GM12878 (cell line): ENCODE measurements around the gene TMEM98. TPM values are rescaled to one million over a fixed set of nuclear protein-coding genes. Genes with fewer than 3 reads are reported as not detected.
A peak's percentile ranks its signal among the peaks of the same experiment; 100 is the strongest.

Source experiments
- ATAC-seq: fragments of 200-7000 bp; cut with Tn5 transposase; 3 replicates; pipeline ENCODE4 v1.9.1; 2020; ENCODE audit warnings: mild to moderate bottlenecking, moderate library complexity
- BruUV-seq: library from RNA; stranded (reverse); fragments of 400-500 nt; replicated peaks from 2 replicates; lab custom pipeline; 2021; lab: Mats Ljungman, UMichigan
- CTCF ChIA-PET: fragments of 300-600 bp; sonication (Branson Sonifier 250); formaldehyde crosslinking; extraction: SDS; loops from one replicate; lab custom pipeline; 2021; ENCODE audit warnings: inconsistent platforms; lab: Yijun Ruan, JAX
- POLR2A ChIA-PET: fragments of 350-600 bp; formaldehyde crosslinking; extraction: SDS; loops from one replicate; lab custom pipeline; 2021; ENCODE audit warnings: inconsistent platforms; lab: Charles Lee
- RAD21 ChIA-PET: fragments of 300-600 bp; sonication (Branson Sonifier 250); formaldehyde crosslinking; loops from one replicate; lab custom pipeline; 2023; ENCODE audit warnings: antibody characterized with exemption; ENCODE audit not compliant: unreplicated experiment; lab: Charles Lee
- SMC1A ChIA-PET: fragments of 300-600 bp; sonication (Branson Sonifier 250); formaldehyde crosslinking; loops from one replicate; lab custom pipeline; 2023; ENCODE audit not compliant: unreplicated experiment, uncharacterized antibody; lab: Charles Lee
- DNase-seq: peaks from one replicate; pipeline ENCODE4 v3.0.0-alpha.2; 2011; ENCODE audit warnings: low read depth, low spot score
- FAIRE-seq: peaks from 3 replicates; lab custom pipeline; 2011; peaks lifted over from hg19 to GRCh38; lab: Jason Lieb, UNC
- H2AFZ ChIP-seq: 2 replicates; pipeline ENCODE4 v1.6.0; 2011; ENCODE audit warnings: low read depth, low read length, control low read depth; ENCODE audit not compliant: control insufficient read depth
- H3K27ac ChIP-seq: 2 replicates; pipeline ENCODE4 v1.5.1; 2011; ENCODE audit warnings: control low read depth; ENCODE audit not compliant: control insufficient read depth, insufficient read depth
- H3K27me3 ChIP-seq, 2 experiments: replicated peaks in 1 of 2; 2 replicates each; pipeline versions ENCODE4 v1.6.0 to v1.6.1; 2011; ENCODE audit warnings: low read length in 1 of 2; ENCODE audit not compliant: control insufficient read depth in 2 of 2, insufficient read depth in 2 of 2
- H3K36me3 ChIP-seq, 2 experiments: 2 replicates each; pipeline ENCODE4 v1.5.1; 2011; ENCODE audit warnings: low read length in 1 of 2; ENCODE audit not compliant: control insufficient read depth in 2 of 2, insufficient read depth in 2 of 2
- H3K4me1 ChIP-seq: 2 replicates; pipeline ENCODE4 v1.6.1; 2011; ENCODE audit warnings: mild to moderate bottlenecking, low read length, moderate library complexity, mixed read lengths; ENCODE audit not compliant: control insufficient read depth, insufficient read depth
- H3K4me2 ChIP-seq: 2 replicates; pipeline ENCODE4 v1.6.0; 2011; ENCODE audit warnings: control low read depth; ENCODE audit not compliant: control insufficient read depth, insufficient read depth
- H3K4me3 ChIP-seq: fragments of 200-600 bp; sonication (generic); 2 replicates; pipeline ENCODE4 v1.5.1; 2016
- H3K79me2 ChIP-seq: 2 replicates; pipeline ENCODE4 v1.6.0; 2011; ENCODE audit warnings: low read length; ENCODE audit not compliant: control insufficient read depth, insufficient read depth
- H3K9ac ChIP-seq: 2 replicates; pipeline ENCODE4 v1.8.0; 2011; ENCODE audit warnings: low read length, control low read depth, mixed read lengths; ENCODE audit not compliant: control insufficient read depth, insufficient read depth
- H3K9me3 ChIP-seq: replicated peaks from 3 replicates; pipeline ENCODE4 v1.5.1; 2011; ENCODE audit warnings: mild to moderate bottlenecking, low read length; ENCODE audit not compliant: control insufficient read depth, insufficient read depth
- H4K20me1 ChIP-seq: 2 replicates; pipeline ENCODE4 v1.6.0; 2011; ENCODE audit not compliant: control insufficient read depth, insufficient read depth
- BHLHE40 ChIP-seq, 2 experiments: fragments of 450-650 bp in 1 of 2; IDR thresholded peaks; 2 replicates each; pipeline ENCODE4 v1.6.1; 2011 to 2017; ENCODE audit warnings: low read depth in 2 of 2, borderline replicate concordance in 1 of 2, improper control_type of control experiment in 1 of 2, low read length in 1 of 2, mild to moderate bottlenecking in 1 of 2
- CHD2 ChIP-seq: IDR thresholded peaks from 2 replicates; pipeline ENCODE4 v1.6.1; 2011; ENCODE audit warnings: low read depth, low read length, improper control_type of control experiment, borderline replicate concordance
- CHD4 ChIP-seq: fragments of 200-600 bp; sonication (generic); IDR thresholded peaks from 2 replicates; pipeline ENCODE4 v1.6.1; 2016; ENCODE audit warnings: mild to moderate bottlenecking
- CTCF ChIP-seq, 3 experiments: IDR thresholded peaks in 2 of 3; conservative IDR thresholded peaks in 1 of 3; 2 replicates each; pipeline ENCODE4 v1.5.1; 2011; ENCODE audit warnings: low read depth in 3 of 3, low read length in 3 of 3, mild to moderate bottlenecking in 3 of 3, control low read depth in 2 of 3, moderate library complexity in 2 of 3, inconsistent platforms in 1 of 3, mixed read lengths in 1 of 3; ENCODE audit not compliant: control insufficient read depth in 2 of 3, insufficient read depth in 1 of 3; ENCODE audit errors: extremely low read depth in 1 of 3
- CUX1 ChIP-seq: IDR thresholded peaks from 2 replicates; pipeline ENCODE4 v1.6.1; 2012; ENCODE audit warnings: improper control_type of control experiment, low read depth, low read length; ENCODE audit not compliant: insufficient replicate concordance
- LARP7 ChIP-seq: fragments of 450-650 bp; IDR thresholded peaks from 2 replicates; pipeline ENCODE4 v1.6.1; 2017; ENCODE audit warnings: mild to moderate bottlenecking
- MAX ChIP-seq: IDR thresholded peaks from 2 replicates; pipeline ENCODE4 v1.6.1; 2012; ENCODE audit warnings: low read depth, low read length, improper control_type of control experiment
- MTA2 ChIP-seq: fragments of 450-650 bp; IDR thresholded peaks from 2 replicates; pipeline ENCODE4 v1.6.1; 2016; ENCODE audit warnings: low read depth, mild to moderate bottlenecking, moderate library complexity
- NFYB ChIP-seq: IDR thresholded peaks from 2 replicates; pipeline ENCODE4 v1.6.1; 2011; ENCODE audit warnings: low read depth, mild to moderate bottlenecking, low read length, improper control_type of control experiment, moderate library complexity; ENCODE audit not compliant: insufficient read depth
- PKNOX1 ChIP-seq: fragments of 450-650 bp; IDR thresholded peaks from 2 replicates; pipeline ENCODE4 v1.6.1; 2016; ENCODE audit warnings: mild to moderate bottlenecking
- RAD21 ChIP-seq: IDR thresholded peaks from 2 replicates; pipeline ENCODE4 v1.6.1; 2011; ENCODE audit warnings: mild to moderate bottlenecking, low read depth, low read length, moderate library complexity; ENCODE audit not compliant: insufficient read depth
- SMC3 ChIP-seq: IDR thresholded peaks from 2 replicates; pipeline ENCODE4 v1.6.1; 2011; ENCODE audit warnings: low read length, improper control_type of control experiment, borderline replicate concordance
- YY1 ChIP-seq: IDR thresholded peaks from 2 replicates; pipeline ENCODE4 v1.6.1; 2011; ENCODE audit warnings: low read depth, mild to moderate bottlenecking, low read length
- WGBS: methylation state at CpG from one replicate; pipeline ENCODE4 v1.1.6; 2016; ENCODE audit warnings: low lambda C conversion rate; ENCODE audit not compliant: insufficient replicate concordance, insufficient coverage; ENCODE audit errors: missing lambda C conversion rate; 5-methylcytosine and 5-hydroxymethylcytosine counted together
- in situ Hi-C: fragments of 300-500 bp; cut with MboI; formaldehyde crosslinking; loops from 9 replicates; pipeline ENCODE4 v1.14.3; 2018; ENCODE audit warnings: mixed read lengths
- intact Hi-C: fragments of 100-400 bp; cut with micrococcal nuclease; formaldehyde crosslinking; loops from one replicate; pipeline ENCODE4 v1.14.2; 2022; ENCODE audit not compliant: unreplicated experiment
- polyA plus RNA-seq, 11 experiments: library from polyadenylated mRNA; depleted of rRNA in 4 of 11; unstranded in 6 of 11; stranded (reverse) in 5 of 11; fragments of >200 nt; fragmentation: Nextera tagmentation in 4 of 11; fragmentation: Illumina TruSeq in 1 of 11; extraction: Ambion mirVana in 4 of 11; extraction: Trizol in 1 of 11; gene quantifications; 1 replicate in 1 of 11; 2 replicates in 10 of 11; pipeline versions ENCODE4 v1.2.1 to v1.2.3, GENCODE V29; 2011 to 2016; ENCODE audit warnings: inconsistent platforms in 2 of 11, missing spikeins in 2 of 11, low read depth in 1 of 11
- total RNA-seq, 4 experiments: library from RNA; depleted of rRNA in 3 of 4; stranded (reverse); fragments of >200 nt in 3 of 4; fragmentation: Illumina TruSeq in 1 of 4; extraction: Trizol in 1 of 4; gene quantifications; 2 replicates each; pipeline versions ENCODE4 v1.2.1 to v1.2.3, GENCODE V29; 2013 to 2021

TMEM98 gene
- total and polyA plus RNA-seq, 10 of the 15 experiments (the other 5 are each of a cell fraction or from before 2014, with no cell fraction given), result 0.04 to 0.73 (median 0.13) TPM; not detected in 3

- no TSS peak for BruUV-seq
- in situ Hi-C loops, result loop anchor here (5.0 kb wide), 1 partner anchor 155 kb away; no protein-coding TSS in a partner anchor
- Histone ChIP-seq H3K27ac (no peak overlapping the region), H3K4me1 (no peaks in the 10 kb centered on the region), H3K36me3 (no peaks in the 10 kb centered on the region), H3K9me3 (no peaks in the 10 kb centered on the region), H3K4me2 (peak overlapping the region; percentile 60; the same call in 1 of the 2 replicates), H3K4me3 (no peak overlapping the region), H3K79me2 (no peaks in the 10 kb centered on the region), H3K27me3 (no peaks in the 10 kb centered on the region; a peak in 1 of 4 replicates), H4K20me1 (no peaks in the 10 kb centered on the region; the same call in 1 of the 2 replicates), H2AFZ (no peak overlapping the region; the same call in 1 of the 2 replicates), H3K9ac (no peak overlapping the region)
- intact Hi-C loops, result loop anchor here (1.0 to 2.0 kb wide), 2 partner anchors 154 to 278 kb away; no protein-coding TSS in a partner anchor
- DNase-seq, result no peak
- WGBS, result 1% methylated on average over 14 of the region's 14 CpGs
- SMC1A ChIA-PET, result interaction anchor here (0.6 to 6.9 kb wide), 11 partner anchors 9 to 474 kb away, joined by 3 to 62 read pairs (median 6); partner anchors contain the start of gene MYO1D
- CTCF ChIA-PET, result interaction anchor here (0.5 to 4.9 kb wide), 34 partner anchors 8 to 475 kb away, joined by 3 to 66 read pairs (median 4); partner anchors contain the start of genes MYO1D and SPACA3
- RAD21 ChIA-PET, result interaction anchor here (0.7 to 4.5 kb wide), 5 partner anchors 19 to 453 kb away, joined by 3 to 37 read pairs (median 9); partner anchors contain the start of gene MYO1D
- POLR2A ChIA-PET, result interaction anchor here (2.0 kb wide), 1 partner anchor 60 kb away, joined by 5 read pairs; the partner anchor contains the start of gene MYO1D
- ATAC-seq, result peak; percentile 97
- peak; percentile 71 for FAIRE-seq
- TF ChIP-seq MTA2, result 0 out of 2 replicates have a peak, but pooled peaks have one; percentile 10
- TF ChIP-seq LARP7, result 0 out of 2 replicates have a peak, but pooled peaks have one; percentile 20
- TF ChIP-seq CHD4, result no peak
- no peak for TF ChIP-seq NFYB
- TF ChIP-seq BHLHE40 (IDR thresholded peaks at IDR 0.05; ENCODE audit: borderline replicate concordance in 1 of 2, low read depth in 2 of 2, low read length in 1 of 2), result peak in 1 of 2 experiments; percentile 35; a peak in 1 of 4 replicates
- peak; percentile 68 for TF ChIP-seq RAD21
- no peak for TF ChIP-seq CUX1
- TF ChIP-seq CHD2, result no peak
- TF ChIP-seq SMC3, result peak; percentile 84
- TF ChIP-seq CTCF (IDR thresholded peaks at IDR 0.05 in 2 of 3, conservative IDR thresholded peaks at IDR 0.05 in 1 of 3; ENCODE audit: control insufficient read depth in 2 of 3, extremely low read depth in 1 of 3, insufficient read depth in 1 of 3, low read depth in 3 of 3, low read length in 3 of 3), result peak; percentile 84 to 89 (median 86)
- peak; percentile 45; the same call in 1 of the 2 replicates for TF ChIP-seq YY1
- TF ChIP-seq PKNOX1, result no peak
- TF ChIP-seq MAX, result peak; percentile 42; the same call in 1 of the 2 replicates
- TF ChIP-seq, all 136 proteins: peak for 8
These were observed 9.0 kb downstream of the TMEM98 start for GRCh38 chr17:32936894-32937500.
